Esophagus muscularis mucosa (tissue), 3 donors: ENCODE measurements around the gene KYAT1.

Experiments
- POLR2A ChIP-seq: fragments of 450-650 bp; IDR thresholded peaks from one replicate; pipeline ENCODE4 v1.6.1; 2017; ENCODE audit warnings: antibody characterized with exemption, moderate library complexity, mild to moderate bottlenecking, low read depth
- POLR2AphosphoS5 ChIP-seq, 2 donors: sonication (generic); formaldehyde crosslinking; IDR thresholded peaks; one replicate each; pipeline ENCODE4 v1.6.1; 2017; ENCODE audit warnings: antibody characterized with exemption in 2 of 2
- TF ChIP-seq, protein P1 (sequence below), 3 experiments: fragments of 200-600 bp in 2 of 3; fragments of 450-650 bp in 1 of 3; sonication (generic) in 2 of 3; IDR thresholded peaks; one replicate each; pipeline ENCODE4 v1.5.1; 2017 to 2019; ENCODE audit warnings: antibody characterized with exemption in 3 of 3, mild to moderate bottlenecking in 2 of 3, moderate library complexity in 1 of 3

DNA sequence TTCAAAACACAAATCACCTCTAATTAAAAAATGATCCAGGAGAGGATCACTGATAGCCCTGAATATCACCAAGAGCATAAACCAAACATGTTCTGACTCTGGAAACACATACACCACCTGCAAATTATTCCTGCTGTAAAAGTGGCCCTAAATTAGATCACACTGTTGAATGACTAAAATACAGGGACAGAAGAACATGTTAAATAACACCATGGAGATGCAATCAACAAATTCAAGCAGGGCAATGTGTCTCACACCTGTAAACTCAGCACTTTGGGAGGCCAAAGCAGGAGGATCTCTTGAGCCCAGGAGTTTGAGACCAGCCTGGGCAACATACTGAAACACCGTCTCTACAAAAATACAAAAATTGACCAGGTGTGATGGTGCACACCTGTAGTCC, 33.9 kb downstream of the KYAT1 start:
- TF ChIP-seq, protein P1, sequence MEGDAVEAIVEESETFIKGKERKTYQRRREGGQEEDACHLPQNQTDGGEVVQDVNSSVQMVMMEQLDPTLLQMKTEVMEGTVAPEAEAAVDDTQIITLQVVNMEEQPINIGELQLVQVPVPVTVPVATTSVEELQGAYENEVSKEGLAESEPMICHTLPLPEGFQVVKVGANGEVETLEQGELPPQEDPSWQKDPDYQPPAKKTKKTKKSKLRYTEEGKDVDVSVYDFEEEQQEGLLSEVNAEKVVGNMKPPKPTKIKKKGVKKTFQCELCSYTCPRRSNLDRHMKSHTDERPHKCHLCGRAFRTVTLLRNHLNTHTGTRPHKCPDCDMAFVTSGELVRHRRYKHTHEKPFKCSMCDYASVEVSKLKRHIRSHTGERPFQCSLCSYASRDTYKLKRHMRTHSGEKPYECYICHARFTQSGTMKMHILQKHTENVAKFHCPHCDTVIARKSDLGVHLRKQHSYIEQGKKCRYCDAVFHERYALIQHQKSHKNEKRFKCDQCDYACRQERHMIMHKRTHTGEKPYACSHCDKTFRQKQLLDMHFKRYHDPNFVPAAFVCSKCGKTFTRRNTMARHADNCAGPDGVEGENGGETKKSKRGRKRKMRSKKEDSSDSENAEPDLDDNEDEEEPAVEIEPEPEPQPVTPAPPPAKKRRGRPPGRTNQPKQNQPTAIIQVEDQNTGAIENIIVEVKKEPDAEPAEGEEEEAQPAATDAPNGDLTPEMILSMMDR (IDR thresholded peaks at IDR 0.05): no peak
- TF ChIP-seq POLR2AphosphoS5 (IDR thresholded peaks at IDR 0.05): no peak
- TF ChIP-seq POLR2A: no peak
